Fibroblast of lung (primary cell): Measurements from ENCODE around the gene TUBB4B. TPM values are rescaled to one million over a fixed set of nuclear protein-coding genes. Genes with fewer than 3 reads are reported as not detected.

Experiments used
- DNase-seq, 2 donors: peaks; one replicate each; pipeline versions ENCODE4 v3.0.0 to v3.0.0-alpha.2; 2010; ENCODE audit warnings: low read depth in 2 of 2
- H2AFZ ChIP-seq: 2 replicates; pipeline ENCODE4 v1.5.1; 2012; ENCODE audit warnings: low read length, control low read depth, inconsistent platforms
- H3K27ac ChIP-seq: 2 replicates; pipeline ENCODE4 v1.5.1; 2011; ENCODE audit warnings: low read length, control low read depth; ENCODE audit not compliant: insufficient read depth
- H3K27me3 ChIP-seq: 2 replicates; pipeline ENCODE4 v1.5.1; 2011; ENCODE audit warnings: mild to moderate bottlenecking, low read length; ENCODE audit not compliant: control insufficient read depth, insufficient read depth
- H3K36me3 ChIP-seq: 2 replicates; pipeline ENCODE4 v1.5.1; 2011; ENCODE audit warnings: low read length; ENCODE audit not compliant: control insufficient read depth, insufficient read depth
- H3K4me1 ChIP-seq: 2 replicates; pipeline ENCODE4 v1.5.1; 2011; ENCODE audit warnings: low read length; ENCODE audit not compliant: control insufficient read depth, insufficient read depth; ENCODE audit errors: extremely low read depth
- H3K4me2 ChIP-seq: 2 replicates; pipeline ENCODE4 v1.5.1; 2011; ENCODE audit warnings: low read length, control low read depth; ENCODE audit not compliant: insufficient read depth; ENCODE audit errors: extremely low read depth
- H3K4me3 ChIP-seq, 4 experiments: fragments of 200-600 bp in 1 of 4; sonication (generic) in 1 of 4; replicated peaks in 1 of 4; 2 replicates each; pipeline ENCODE4 v1.5.1; 2011 to 2016; ENCODE audit warnings: low read length in 4 of 4, low read depth in 3 of 4, mild to moderate bottlenecking in 3 of 4, control low read depth in 2 of 4, inconsistent platforms in 1 of 4, mixed read lengths in 1 of 4; ENCODE audit not compliant: insufficient read depth in 1 of 4; ENCODE audit errors: control extremely low read depth in 1 of 4
- H3K79me2 ChIP-seq: 2 replicates; pipeline ENCODE4 v1.5.1; 2012; ENCODE audit warnings: mild to moderate bottlenecking, low read length, inconsistent platforms; ENCODE audit not compliant: control insufficient read depth, insufficient read depth
- H3K9ac ChIP-seq: 2 replicates; pipeline ENCODE4 v1.5.1; 2011; ENCODE audit warnings: mild to moderate bottlenecking, low read length, control low read depth; ENCODE audit not compliant: insufficient read depth
- H3K9me3 ChIP-seq: 2 replicates; pipeline ENCODE4 v1.5.1; 2012; ENCODE audit warnings: low read depth, low read length; ENCODE audit not compliant: control insufficient read depth, insufficient read depth
- H4K20me1 ChIP-seq: 2 replicates; pipeline ENCODE4 v1.5.1; 2011; ENCODE audit warnings: low read length; ENCODE audit not compliant: control insufficient read depth, insufficient read depth; ENCODE audit errors: extremely low read depth
- EZH2 ChIP-seq: IDR thresholded peaks from 2 replicates; pipeline ENCODE4 v1.5.1; 2012; ENCODE audit warnings: low read length, control low read depth, mild to moderate bottlenecking; ENCODE audit errors: missing control alignments
- polyA plus RNA-seq, 2 donors: library from polyadenylated mRNA; depleted of rRNA in 1 of 2; stranded (reverse) in 1 of 2; unstranded in 1 of 2; fragments of >200 nt; gene quantifications; 2 replicates each; pipeline ENCODE4 v1.2.1, GENCODE V29; 2011 to 2012; ENCODE audit warnings: missing spikeins in 1 of 2
- total RNA-seq: library from RNA; depleted of rRNA; stranded (reverse); fragments of >200 nt; gene quantifications from 2 replicates; pipeline ENCODE4 v1.2.1, GENCODE V29; 2014
- TF ChIP-seq, protein P1 (sequence below), 2 donors: IDR thresholded peaks in 1 of 2; conservative IDR thresholded peaks in 1 of 2; 1 replicate in 1 of 2; 2 replicates in 1 of 2; pipeline ENCODE4 v1.5.1; 2011 to 2012; ENCODE audit warnings: low read length in 2 of 2, control low read depth in 1 of 2, inconsistent platforms in 1 of 2, low read depth in 1 of 2, mild to moderate bottlenecking in 1 of 2

TUBB4B gene
- total and polyA plus RNA-seq, 2 donors (not counting 1 experiment from before 2014, with no cell fraction given), result 111 to 332 TPM

DNA sequence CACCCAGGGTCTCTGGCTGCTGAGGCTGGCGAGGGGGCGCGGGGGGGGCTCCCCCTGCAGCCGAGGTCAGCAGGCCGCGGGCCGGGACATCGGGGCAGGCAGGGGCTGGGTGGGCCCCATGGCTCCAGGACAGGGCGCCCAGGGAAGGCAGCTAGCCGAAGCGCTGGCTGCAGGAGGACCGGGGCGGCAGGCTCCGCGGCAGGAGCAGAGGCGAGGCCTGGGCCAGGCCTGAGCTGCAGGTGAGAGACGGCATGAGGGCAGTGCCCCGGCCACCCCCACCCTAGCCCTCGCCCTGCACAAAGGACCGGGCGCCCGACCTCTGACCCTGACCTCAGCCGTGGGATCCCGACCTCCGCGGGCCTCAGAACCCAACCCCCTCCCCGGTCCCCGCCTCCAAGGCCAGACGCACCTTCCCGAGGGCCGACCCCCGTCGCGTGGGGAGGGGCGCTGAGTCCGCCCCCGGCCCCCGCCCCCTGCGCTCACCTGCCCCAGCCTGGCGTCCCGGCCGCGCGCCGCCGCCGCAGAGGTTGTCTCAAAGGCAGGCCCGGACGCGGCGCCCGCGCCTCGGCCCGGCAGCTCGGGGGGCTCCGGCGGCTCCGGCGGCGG is 19.5 kb upstream of the TUBB4B start:
- H3K9ac ChIP-seq, result no peak overlapping the region
- no peak for DNase-seq
- H3K79me2 ChIP-seq, result no peaks in the 10 kb centered on the region
- H3K4me1 ChIP-seq, result peaks cover 8% of the 10 kb centered on the region
- H3K9me3 ChIP-seq, result no peaks in the 10 kb centered on the region
- H3K4me3 ChIP-seq, result peak overlapping the region in 1 of 4 experiments; percentile 33
- H3K36me3 ChIP-seq, result peaks cover 5% of the 10 kb centered on the region
- no peak for TF ChIP-seq EZH2
- no peaks in the 10 kb centered on the region for H3K27me3 ChIP-seq
- no peak overlapping the region for H3K27ac ChIP-seq
- no peak overlapping the region for H3K4me2 ChIP-seq
- no peak overlapping the region for H2AFZ ChIP-seq
- no peaks in the 10 kb centered on the region for H4K20me1 ChIP-seq

DNA sequence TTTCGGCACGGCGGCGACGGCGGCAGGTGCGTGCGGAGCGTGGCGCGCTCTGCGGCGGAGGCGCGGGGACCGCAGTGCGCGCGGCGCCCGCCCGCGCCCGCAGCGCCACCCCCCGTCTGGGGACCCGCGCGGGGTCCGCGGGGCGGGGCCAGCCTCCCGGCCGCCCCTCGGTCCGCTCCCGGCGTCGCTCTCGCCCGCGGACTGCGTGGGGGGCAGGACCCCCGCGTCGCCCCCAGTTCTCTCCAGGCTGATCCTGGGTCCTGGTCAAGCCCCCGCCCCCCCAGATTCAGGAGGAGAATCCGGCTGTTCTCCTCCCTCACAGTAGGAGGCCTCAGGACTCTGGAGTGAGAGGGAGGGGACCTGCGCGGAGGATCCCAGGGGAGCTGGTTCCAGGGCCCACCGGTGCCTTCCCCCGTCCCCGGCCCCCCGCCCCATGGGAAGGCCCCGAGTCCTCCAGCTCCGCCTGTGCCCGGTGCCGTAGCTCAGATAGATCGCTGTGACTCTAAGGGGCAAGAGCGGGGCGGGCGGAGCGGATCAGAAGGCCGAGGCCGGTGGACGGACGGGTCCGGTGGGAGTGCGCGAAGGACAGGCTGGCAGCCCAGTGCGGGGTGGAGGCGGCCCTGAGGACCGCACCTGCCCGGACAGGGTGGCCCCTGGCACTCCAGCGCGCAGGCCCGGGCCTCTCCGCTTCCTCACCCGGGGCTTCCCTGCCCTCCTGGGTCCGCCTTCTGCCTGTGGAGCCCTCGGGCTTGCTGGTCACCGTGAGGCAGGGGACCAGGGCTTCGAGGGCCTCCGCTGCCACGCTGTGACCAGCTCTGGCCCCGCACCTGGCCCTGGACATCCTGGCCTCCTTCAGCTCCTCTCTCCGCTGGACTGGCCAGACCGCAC is 18.7 kb upstream of the TUBB4B start, which contains the start of gene RNF208:
Gene RNF208, minus strand, starts transcription at position 51 of the 888 bp plus-strand sequence. CDS start 1,028 bp downstream, outside the sequence.
- TF ChIP-seq, protein P1, sequence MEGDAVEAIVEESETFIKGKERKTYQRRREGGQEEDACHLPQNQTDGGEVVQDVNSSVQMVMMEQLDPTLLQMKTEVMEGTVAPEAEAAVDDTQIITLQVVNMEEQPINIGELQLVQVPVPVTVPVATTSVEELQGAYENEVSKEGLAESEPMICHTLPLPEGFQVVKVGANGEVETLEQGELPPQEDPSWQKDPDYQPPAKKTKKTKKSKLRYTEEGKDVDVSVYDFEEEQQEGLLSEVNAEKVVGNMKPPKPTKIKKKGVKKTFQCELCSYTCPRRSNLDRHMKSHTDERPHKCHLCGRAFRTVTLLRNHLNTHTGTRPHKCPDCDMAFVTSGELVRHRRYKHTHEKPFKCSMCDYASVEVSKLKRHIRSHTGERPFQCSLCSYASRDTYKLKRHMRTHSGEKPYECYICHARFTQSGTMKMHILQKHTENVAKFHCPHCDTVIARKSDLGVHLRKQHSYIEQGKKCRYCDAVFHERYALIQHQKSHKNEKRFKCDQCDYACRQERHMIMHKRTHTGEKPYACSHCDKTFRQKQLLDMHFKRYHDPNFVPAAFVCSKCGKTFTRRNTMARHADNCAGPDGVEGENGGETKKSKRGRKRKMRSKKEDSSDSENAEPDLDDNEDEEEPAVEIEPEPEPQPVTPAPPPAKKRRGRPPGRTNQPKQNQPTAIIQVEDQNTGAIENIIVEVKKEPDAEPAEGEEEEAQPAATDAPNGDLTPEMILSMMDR (conservative IDR thresholded peaks at IDR 0.05 in 1 of 2, IDR thresholded peaks at IDR 0.05 in 1 of 2; ENCODE audit: low read depth in 1 of 2, low read length in 2 of 2), result no peak
- TF ChIP-seq EZH2, result no peak
- peak within 1 kb of the TSS; percentile 2 for H3K9ac ChIP-seq
- H4K20me1 ChIP-seq, result no peaks in the 10 kb centered on the region
- no peak for DNase-seq
- no peak within 1 kb of the TSS for H3K27ac ChIP-seq
- H3K4me1 ChIP-seq, result peaks cover 8% of the 10 kb centered on the region
- peak within 1 kb of the TSS; percentile 39 to 81 (median 44) for H3K4me3 ChIP-seq
- no peaks in the 10 kb centered on the region for H3K27me3 ChIP-seq
- peaks cover 3% of the 10 kb centered on the region for H3K36me3 ChIP-seq
- peak within 1 kb of the TSS; percentile 11 for H2AFZ ChIP-seq
- peak within 1 kb of the TSS; percentile 82 for H3K4me2 ChIP-seq
- H3K9me3 ChIP-seq, result no peaks in the 10 kb centered on the region
- H3K79me2 ChIP-seq, result no peaks in the 10 kb centered on the region

DNA sequence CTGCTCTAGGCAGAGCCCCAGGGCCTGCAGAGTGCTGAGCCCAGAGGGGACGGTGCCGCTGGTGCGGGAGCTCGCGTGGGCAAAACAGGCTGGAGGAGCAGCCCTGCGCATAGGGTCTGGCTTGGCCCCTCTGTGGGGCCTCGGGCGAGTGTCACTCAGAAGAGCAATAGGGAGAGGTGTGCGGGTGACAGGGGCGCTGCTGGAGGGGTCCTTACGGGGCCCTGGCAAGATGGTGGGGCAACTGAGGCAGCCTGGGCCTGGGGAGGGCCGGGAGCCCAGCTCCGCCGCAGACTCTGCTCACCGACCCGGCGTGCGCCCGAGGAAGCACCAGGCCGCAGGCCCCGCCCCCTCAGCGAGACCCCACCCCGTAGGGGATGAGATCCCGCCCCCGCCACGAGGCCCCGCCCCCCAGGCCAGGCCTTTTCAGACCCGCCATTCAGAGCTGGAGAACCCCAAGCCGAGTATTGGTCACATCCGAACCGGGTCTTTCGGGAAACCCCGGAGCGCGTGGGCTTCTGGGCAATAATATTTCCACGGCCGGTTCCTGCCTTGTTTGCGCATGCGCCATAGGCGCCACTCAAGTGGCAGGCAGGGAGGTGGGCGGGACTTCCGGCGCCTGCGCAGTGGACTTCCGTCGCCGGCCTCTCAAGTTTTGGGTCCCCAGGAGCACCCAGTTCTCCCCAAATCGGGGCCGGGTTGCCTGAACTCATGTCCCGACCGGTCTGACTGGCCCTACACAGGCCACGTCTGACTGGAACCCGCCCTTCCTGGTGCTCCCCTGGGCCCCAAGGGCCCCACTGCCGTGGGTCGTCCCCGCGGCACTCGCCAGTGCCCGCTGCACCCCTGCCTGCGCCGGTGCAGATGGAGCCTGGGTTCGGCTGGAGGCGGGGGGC is 17.8 kb upstream of the TUBB4B start:
- peak; percentile 92 to 98 for DNase-seq

More for the DNA sequence above, 17.8 kb upstream of the TUBB4B start:
- no peaks in the 10 kb centered on the region for H3K27me3 ChIP-seq
- H3K9me3 ChIP-seq, result no peaks in the 10 kb centered on the region
- no peaks in the 10 kb centered on the region for H4K20me1 ChIP-seq
- peak overlapping the region; percentile 82 for H3K4me2 ChIP-seq
- peaks cover 8% of the 10 kb centered on the region for H3K4me1 ChIP-seq
- H3K4me3 ChIP-seq, result peak overlapping the region; percentile 58 to 81 (median 62)
- peak overlapping the region; percentile 77 for H3K9ac ChIP-seq
- H3K27ac ChIP-seq, result peak overlapping the region; percentile 62
- H3K36me3 ChIP-seq, result peaks cover 3% of the 10 kb centered on the region
- TF ChIP-seq EZH2, result no peak
- TF ChIP-seq, protein P1 (conservative IDR thresholded peaks at IDR 0.05 in 1 of 2, IDR thresholded peaks at IDR 0.05 in 1 of 2; ENCODE audit: low read depth in 1 of 2, low read length in 2 of 2), result no peak
- peak overlapping the region; percentile 32 for H2AFZ ChIP-seq
- no peaks in the 10 kb centered on the region for H3K79me2 ChIP-seq
